Right lobe of liver (tissue), 4 donors: ENCODE data around the gene TASOR.
A peak's percentile ranks its signal among the peaks of the same experiment; 100 is the strongest.

Experiments used
- CTCF ChIP-seq, 4 donors: fragments of 200-600 bp in 3 of 4; fragments of 450-650 bp in 1 of 4; IDR thresholded peaks; one replicate each; pipeline versions ENCODE4 v1.5.1 to v1.8.0; 2016 to 2022; ENCODE audit warnings: antibody characterized with exemption in 4 of 4, mild to moderate bottlenecking in 2 of 4
- POLR2A ChIP-seq: fragments of 450-650 bp; IDR thresholded peaks from one replicate; pipeline ENCODE4 v1.6.1; 2017; ENCODE audit warnings: antibody characterized with exemption, mild to moderate bottlenecking
- donor health status: DM: no; HTN: no; CAD: no.
- donor health status: DM: no; HTN: no; CAD: no.
- donor health status: DM: no; HTN: yes; CAD: no.

GRCh38 chr3:56682462-56683121, 473 bp downstream of the TASOR start:
- TF ChIP-seq CTCF (IDR thresholded peaks at IDR 0.05) (no peak), POLR2A (peak; percentile 45)
